GM23338 (cell line): ENCODE data around the gene P2RY12.

Source experiments
- TF ChIP-seq, protein P1 (sequence below), 2 experiments: fragments of 200-600 bp in 1 of 2; sonication (generic) in 1 of 2; conservative IDR thresholded peaks; 2 replicates each; pipeline versions ENCODE4 v1.5.1 to v1.6.1; 2016 to 2017; ENCODE audit warnings: antibody characterized with exemption in 2 of 2, low read depth in 2 of 2, mild to moderate bottlenecking in 2 of 2, moderate library complexity in 1 of 2
- TF ChIP-seq, protein P2 (sequence below): IDR thresholded peaks from one replicate; pipeline ENCODE4 v1.6.1; 2018; ENCODE audit warnings: antibody characterized with exemption; ENCODE audit not compliant: unreplicated experiment

DNA sequence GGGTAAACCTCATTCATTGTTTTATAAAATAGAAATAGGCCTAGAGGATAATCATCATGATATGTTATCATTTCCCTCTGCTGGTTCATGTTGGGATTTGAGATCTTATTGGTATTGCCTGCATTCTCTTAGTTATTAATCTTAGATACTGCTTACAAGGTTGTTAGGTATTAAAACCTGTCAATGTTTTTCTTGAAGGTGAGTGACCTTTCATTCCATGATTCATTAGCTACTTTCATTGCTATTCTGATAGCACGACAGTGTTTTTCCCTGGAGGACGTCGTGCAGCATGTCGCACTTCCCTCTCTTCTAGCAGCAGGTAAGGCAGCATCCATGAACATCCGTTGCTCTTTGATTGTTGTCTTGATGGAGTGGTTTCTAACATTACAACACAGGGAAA is 17.1 kb downstream of the P2RY12 start:
- TF ChIP-seq, protein P1, sequence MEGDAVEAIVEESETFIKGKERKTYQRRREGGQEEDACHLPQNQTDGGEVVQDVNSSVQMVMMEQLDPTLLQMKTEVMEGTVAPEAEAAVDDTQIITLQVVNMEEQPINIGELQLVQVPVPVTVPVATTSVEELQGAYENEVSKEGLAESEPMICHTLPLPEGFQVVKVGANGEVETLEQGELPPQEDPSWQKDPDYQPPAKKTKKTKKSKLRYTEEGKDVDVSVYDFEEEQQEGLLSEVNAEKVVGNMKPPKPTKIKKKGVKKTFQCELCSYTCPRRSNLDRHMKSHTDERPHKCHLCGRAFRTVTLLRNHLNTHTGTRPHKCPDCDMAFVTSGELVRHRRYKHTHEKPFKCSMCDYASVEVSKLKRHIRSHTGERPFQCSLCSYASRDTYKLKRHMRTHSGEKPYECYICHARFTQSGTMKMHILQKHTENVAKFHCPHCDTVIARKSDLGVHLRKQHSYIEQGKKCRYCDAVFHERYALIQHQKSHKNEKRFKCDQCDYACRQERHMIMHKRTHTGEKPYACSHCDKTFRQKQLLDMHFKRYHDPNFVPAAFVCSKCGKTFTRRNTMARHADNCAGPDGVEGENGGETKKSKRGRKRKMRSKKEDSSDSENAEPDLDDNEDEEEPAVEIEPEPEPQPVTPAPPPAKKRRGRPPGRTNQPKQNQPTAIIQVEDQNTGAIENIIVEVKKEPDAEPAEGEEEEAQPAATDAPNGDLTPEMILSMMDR (conservative IDR thresholded peaks at IDR 0.05; ENCODE audit: low read depth in 2 of 2), result no peak
- TF ChIP-seq, protein P2, sequence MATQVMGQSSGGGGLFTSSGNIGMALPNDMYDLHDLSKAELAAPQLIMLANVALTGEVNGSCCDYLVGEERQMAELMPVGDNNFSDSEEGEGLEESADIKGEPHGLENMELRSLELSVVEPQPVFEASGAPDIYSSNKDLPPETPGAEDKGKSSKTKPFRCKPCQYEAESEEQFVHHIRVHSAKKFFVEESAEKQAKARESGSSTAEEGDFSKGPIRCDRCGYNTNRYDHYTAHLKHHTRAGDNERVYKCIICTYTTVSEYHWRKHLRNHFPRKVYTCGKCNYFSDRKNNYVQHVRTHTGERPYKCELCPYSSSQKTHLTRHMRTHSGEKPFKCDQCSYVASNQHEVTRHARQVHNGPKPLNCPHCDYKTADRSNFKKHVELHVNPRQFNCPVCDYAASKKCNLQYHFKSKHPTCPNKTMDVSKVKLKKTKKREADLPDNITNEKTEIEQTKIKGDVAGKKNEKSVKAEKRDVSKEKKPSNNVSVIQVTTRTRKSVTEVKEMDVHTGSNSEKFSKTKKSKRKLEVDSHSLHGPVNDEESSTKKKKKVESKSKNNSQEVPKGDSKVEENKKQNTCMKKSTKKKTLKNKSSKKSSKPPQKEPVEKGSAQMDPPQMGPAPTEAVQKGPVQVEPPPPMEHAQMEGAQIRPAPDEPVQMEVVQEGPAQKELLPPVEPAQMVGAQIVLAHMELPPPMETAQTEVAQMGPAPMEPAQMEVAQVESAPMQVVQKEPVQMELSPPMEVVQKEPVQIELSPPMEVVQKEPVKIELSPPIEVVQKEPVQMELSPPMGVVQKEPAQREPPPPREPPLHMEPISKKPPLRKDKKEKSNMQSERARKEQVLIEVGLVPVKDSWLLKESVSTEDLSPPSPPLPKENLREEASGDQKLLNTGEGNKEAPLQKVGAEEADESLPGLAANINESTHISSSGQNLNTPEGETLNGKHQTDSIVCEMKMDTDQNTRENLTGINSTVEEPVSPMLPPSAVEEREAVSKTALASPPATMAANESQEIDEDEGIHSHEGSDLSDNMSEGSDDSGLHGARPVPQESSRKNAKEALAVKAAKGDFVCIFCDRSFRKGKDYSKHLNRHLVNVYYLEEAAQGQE, result no peak
